ENCODE results near the gene HSP90AB1.

GRCh38 chr6:44249082-44249748 lies 2.3 kb downstream of the HSP90AB1 start:
- TF ChIP-seq, protein P1, sequence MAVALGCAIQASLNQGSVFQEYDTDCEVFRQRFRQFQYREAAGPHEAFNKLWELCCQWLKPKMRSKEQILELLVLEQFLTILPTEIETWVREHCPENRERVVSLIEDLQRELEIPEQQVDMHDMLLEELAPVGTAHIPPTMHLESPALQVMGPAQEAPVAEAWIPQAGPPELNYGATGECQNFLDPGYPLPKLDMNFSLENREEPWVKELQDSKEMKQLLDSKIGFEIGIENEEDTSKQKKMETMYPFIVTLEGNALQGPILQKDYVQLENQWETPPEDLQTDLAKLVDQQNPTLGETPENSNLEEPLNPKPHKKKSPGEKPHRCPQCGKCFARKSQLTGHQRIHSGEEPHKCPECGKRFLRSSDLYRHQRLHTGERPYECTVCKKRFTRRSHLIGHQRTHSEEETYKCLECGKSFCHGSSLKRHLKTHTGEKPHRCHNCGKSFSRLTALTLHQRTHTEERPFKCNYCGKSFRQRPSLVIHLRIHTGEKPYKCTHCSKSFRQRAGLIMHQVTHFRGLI (tag by site-specific recombination; IDR thresholded peaks at IDR 0.05): no peak
- TF ChIP-seq ZBTB11 (tag by site-specific recombination; conservative IDR thresholded peaks at IDR 0.05; ENCODE audit: low read depth) (no peak), REPIN1 (tag by site-specific recombination; IDR thresholded peaks at IDR 0.05; ENCODE audit: low read depth) (no peak)
